Kidney epithelial cell (primary cell): ENCODE measurements around the gene PRCD. TPM values are rescaled to one million over a fixed set of nuclear protein-coding genes. Genes with fewer than 3 reads are reported as not detected.

ENCODE experiments used
- DNase-seq: peaks from one replicate; pipeline ENCODE4 v3.0.0-alpha.2; 2010; ENCODE audit warnings: low read depth
- H3K27me3 ChIP-seq: 2 replicates; pipeline ENCODE4 v1.6.0; 2011; ENCODE audit warnings: low read length; ENCODE audit not compliant: control insufficient read depth, insufficient read depth
- H3K36me3 ChIP-seq: 2 replicates; pipeline ENCODE4 v1.5.1; 2011; ENCODE audit warnings: low read length; ENCODE audit not compliant: control insufficient read depth, insufficient read depth
- H3K4me3 ChIP-seq: 2 replicates; pipeline ENCODE4 v1.5.1; 2011; ENCODE audit warnings: low read depth, mild to moderate bottlenecking, control low read depth, low read length
- CTCF ChIP-seq: IDR thresholded peaks from 2 replicates; pipeline ENCODE4 v1.5.1; 2011; ENCODE audit warnings: mild to moderate bottlenecking, moderate library complexity, low read length, control low read depth, inconsistent platforms; ENCODE audit not compliant: insufficient read depth, poor library complexity, severe bottlenecking
- total RNA-seq: library from RNA; depleted of rRNA; stranded (reverse); fragments of >200 nt; gene quantifications from 2 replicates; pipeline ENCODE4 v1.2.3, GENCODE V29; 2015

Gene PRCD, protein sequence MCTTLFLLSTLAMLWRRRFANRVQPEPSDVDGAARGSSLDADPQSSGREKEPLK
- total RNA-seq: not detected in 2 replicates

- H3K36me3 ChIP-seq: no peaks in the 10 kb centered on the region
- H3K4me3 ChIP-seq: peak within 1 kb of the TSS; percentile 23
- peaks cover 15% of the 10 kb centered on the region for H3K27me3 ChIP-seq
- no peak for TF ChIP-seq CTCF
- no peak for DNase-seq
Observed at GRCh38 chr17:76539631-76540271, at the start of gene PRCD. TSS of gene PRCD (plus strand) at chr17:76540044. CDS start at chr17:76540142, 98 bp downstream.

- Histone ChIP-seq H3K27me3 (no peaks in the 10 kb centered on the region), H3K4me3 (no peak overlapping the region), H3K36me3 (peaks cover 1% of the 10 kb centered on the region)
- no peak for TF ChIP-seq CTCF
- no peak for DNase-seq
Observed at GRCh38 chr17:76490112-76490710, 49.6 kb upstream of the PRCD start.

DNA sequence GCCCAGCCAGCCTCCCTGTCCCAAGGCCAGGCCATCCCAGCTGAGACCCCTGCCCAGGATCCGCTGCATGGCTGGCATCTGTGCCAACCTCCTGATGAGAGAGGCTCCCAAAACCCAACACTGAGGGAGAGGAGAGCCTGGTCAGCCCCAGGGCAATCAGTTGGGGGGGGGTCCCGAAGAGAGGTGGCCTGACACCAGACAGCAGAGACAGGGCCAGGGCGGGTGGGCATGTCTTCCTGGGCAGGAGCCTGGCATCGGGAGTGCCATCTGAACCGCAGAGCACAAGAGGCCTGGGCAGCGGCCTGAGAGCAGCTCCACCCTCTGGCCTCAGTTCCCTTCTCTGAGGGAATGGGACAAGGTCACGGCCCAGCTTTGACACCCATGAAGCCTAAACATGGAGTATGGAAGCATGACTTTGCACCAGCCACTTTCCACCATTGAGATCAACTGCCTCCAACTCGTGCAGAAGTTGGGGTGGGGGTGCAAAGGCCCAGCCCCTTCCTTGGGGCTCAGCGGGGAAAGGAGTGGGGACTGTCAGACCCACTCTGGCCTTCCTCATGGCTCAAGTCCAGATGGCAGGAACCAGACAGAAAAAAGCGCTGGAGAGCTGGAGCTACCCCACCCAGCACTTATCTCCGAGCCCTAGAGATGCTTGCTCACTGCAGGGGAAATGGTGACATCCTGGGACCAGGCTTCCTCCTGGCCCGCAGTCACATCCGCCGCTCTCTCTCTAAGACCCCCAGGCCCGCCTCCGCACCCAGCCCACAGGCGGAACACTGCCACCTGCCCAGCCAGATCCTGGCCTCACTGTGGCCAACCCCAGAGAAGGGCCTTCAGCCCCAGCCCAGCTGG lies 48.3 kb upstream of the PRCD start:
- Histone ChIP-seq H3K27me3 (no peaks in the 10 kb centered on the region), H3K36me3 (peaks cover 1% of the 10 kb centered on the region), H3K4me3 (no peak overlapping the region)
- no peak for DNase-seq
- TF ChIP-seq CTCF: no peak

DNA sequence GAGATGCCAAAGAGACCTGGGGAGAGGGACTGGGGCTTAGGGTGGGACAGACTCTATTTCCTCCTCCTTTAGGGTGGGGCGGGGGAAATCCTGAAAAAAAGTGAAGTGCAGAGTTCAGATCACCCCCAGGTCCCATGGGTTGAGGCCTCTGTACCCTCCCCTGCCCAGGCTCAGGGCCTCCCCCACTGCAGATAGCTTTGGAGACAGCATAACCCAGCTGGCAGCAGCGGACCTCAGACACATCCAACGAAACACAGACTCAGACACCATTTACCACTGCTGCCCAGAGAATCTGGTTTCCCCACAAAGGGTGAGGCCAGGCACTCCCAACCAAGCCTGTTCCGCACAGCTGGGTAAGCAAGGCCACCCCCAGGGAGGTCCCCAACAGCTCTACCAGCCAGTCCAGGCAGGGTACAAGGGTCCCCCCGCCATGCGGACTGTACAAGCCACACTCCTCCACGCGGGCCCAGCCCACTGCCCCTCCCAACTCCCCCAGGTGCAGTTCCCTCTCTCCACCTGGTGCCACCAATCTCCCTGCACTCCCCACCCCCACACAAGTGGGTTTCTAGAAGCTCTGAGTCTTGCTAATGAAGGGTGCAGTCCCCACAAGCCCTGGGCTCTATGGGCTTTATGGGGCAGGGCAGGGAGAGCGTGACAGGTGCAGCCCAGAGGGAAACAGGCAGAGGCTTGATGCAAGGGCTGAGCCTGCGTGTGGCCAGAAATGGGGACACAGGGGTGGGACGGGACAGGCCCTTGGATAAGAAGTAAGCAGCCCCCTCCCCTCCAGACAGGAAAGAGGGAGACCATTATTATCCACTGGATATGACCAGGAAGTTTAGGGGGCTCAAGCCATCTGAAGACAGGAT lies 47.5 kb upstream of the PRCD start:
- no peak for TF ChIP-seq CTCF

GRCh38 chr17:76492989-76493501 lies 46.8 kb upstream of the PRCD start:
- no peaks in the 10 kb centered on the region for H3K27me3 ChIP-seq
- H3K4me3 ChIP-seq: no peak overlapping the region
- H3K36me3 ChIP-seq: peaks cover 1% of the 10 kb centered on the region
- TF ChIP-seq CTCF: no peak
- DNase-seq: no peak

More for the DNA sequence above, 47.5 kb upstream of the PRCD start:
- no peak overlapping the region for H3K4me3 ChIP-seq
- H3K36me3 ChIP-seq: peaks cover 1% of the 10 kb centered on the region
- no peak for DNase-seq
- H3K27me3 ChIP-seq: no peaks in the 10 kb centered on the region
